ENCODE results near the gene NOL3. TPM values are rescaled to one million over a fixed set of nuclear protein-coding genes. Genes with fewer than 3 reads are reported as not detected.

NOL3 gene
- total RNA-seq (2022; extraction: Qiagen RNA extraction; ENCODE audit: low read depth), result 38.3 to 52.2 TPM (median 50.1 TPM) in 5 replicates

GRCh38 chr16:67170168-67170948 is at the start of gene NOL3:
Gene NOL3, plus strand, starts transcription at chr16:67170538.

GRCh38 chr16:67150833-67151396 is 19.4 kb upstream of the NOL3 start, which contains the start of gene B3GNT9:
Gene B3GNT9, minus strand, starts transcription at chr16:67150998. Its CDS starts 513 bp downstream, at chr16:67150485.

GRCh38 chr16:67164599-67165061 is 5.7 kb upstream of the NOL3 start, which contains the start of gene HSF4:
Gene HSF4, plus strand, starts transcription at chr16:67164745. Its CDS starts 67 bp downstream, at chr16:67164812.

GRCh38 chr16:67183627-67184452 is 13.5 kb downstream of the NOL3 start, which contains the start of gene MATCAP1:
Gene MATCAP1, minus strand, starts transcription at chr16:67183963. Its CDS starts 3,353 bp downstream, at chr16:67180610.

GRCh38 chr16:67190041-67190440 is 19.7 kb downstream of the NOL3 start, which contains the start of gene EXOC3L1:
Gene EXOC3L1, minus strand, starts transcription at chr16:67190136. Its CDS starts 460 bp downstream, at chr16:67189676.

GRCh38 chr16:67191995-67192681 is 21.8 kb downstream of the NOL3 start, which contains the start of gene E2F4:
Gene E2F4, plus strand, starts transcription at chr16:67192155. Its CDS starts 73 bp downstream, at chr16:67192228.

GRCh38 chr16:67199011-67199807 is 28.9 kb downstream of the NOL3 start, which contains the start of gene ELMO3:
Gene ELMO3, plus strand, starts transcription at chr16:67199131. Its CDS starts 196 bp downstream, at chr16:67199327.

Other genes starting within 250 kb of the NOL3 start
- 9.6 to 19.5 TPM (median 11.4 TPM) in 5 replicates for gene RRAD, start 245.0 kb upstream of the NOL3 start, total RNA-seq (2022; extraction: Qiagen RNA extraction; ENCODE audit: low read depth)
- 131 to 174 TPM (median 163 TPM) in 5 replicates for gene CIAO2B, start 236.1 kb upstream of the NOL3 start, total RNA-seq (2022; extraction: Qiagen RNA extraction; ENCODE audit: low read depth)
- gene CES2, start 235.0 kb upstream of the NOL3 start, total RNA-seq (2022; extraction: Qiagen RNA extraction; ENCODE audit: low read depth), result 27.9 to 31.7 TPM (median 28.9 TPM) in 5 replicates
- 1.7 to 2.1 TPM (median 2.1 TPM) in 5 replicates for gene CES3, start 209.3 kb upstream of the NOL3 start, total RNA-seq (2022; extraction: Qiagen RNA extraction; ENCODE audit: low read depth)
- gene CES4A, start 181.9 kb upstream of the NOL3 start, total RNA-seq (2022; extraction: Qiagen RNA extraction; ENCODE audit: low read depth), result 1.2 to 2.1 TPM (median 1.7 TPM) in 5 replicates
- 49.8 to 56.1 TPM (median 50.4 TPM) in 5 replicates for gene CBFB, start 141.4 kb upstream of the NOL3 start, total RNA-seq (2022; extraction: Qiagen RNA extraction; ENCODE audit: low read depth)
- gene PHAF1, start 60.6 kb upstream of the NOL3 start, total RNA-seq (2022; extraction: Qiagen RNA extraction; ENCODE audit: low read depth), result 24.2 to 27.0 TPM (median 25.3 TPM) in 5 replicates
- 6.2 to 8.7 TPM (median 7.8 TPM) in 5 replicates for gene B3GNT9, start 19.5 kb upstream of the NOL3 start, total RNA-seq (2022; extraction: Qiagen RNA extraction; ENCODE audit: low read depth)
- 14.3 to 19.1 TPM (median 18.5 TPM) in 5 replicates for gene TRADD, start 10.6 kb upstream of the NOL3 start, total RNA-seq (2022; extraction: Qiagen RNA extraction; ENCODE audit: low read depth)
- gene FBXL8, start 10.6 kb upstream of the NOL3 start, total RNA-seq (2022; extraction: Qiagen RNA extraction; ENCODE audit: low read depth), result 6.1 to 10.3 TPM (median 7.8 TPM) in 5 replicates
- 10.6 to 19.1 TPM (median 15.0 TPM) in 5 replicates for gene HSF4, start 5.8 kb upstream of the NOL3 start, total RNA-seq (2022; extraction: Qiagen RNA extraction; ENCODE audit: low read depth)
- gene MATCAP1, start 13.4 kb downstream of the NOL3 start, total RNA-seq (2022; extraction: Qiagen RNA extraction; ENCODE audit: low read depth), result 4.0 to 7.4 TPM (median 5.9 TPM) in 5 replicates
- 0.03 to 0.14 TPM (median 0.05 TPM) in 4 of 5 replicates, not detected in the other for gene EXOC3L1, start 19.6 kb downstream of the NOL3 start, total RNA-seq (2022; extraction: Qiagen RNA extraction; ENCODE audit: low read depth)
- 81.8 to 102 TPM (median 93.3 TPM) in 5 replicates for gene E2F4, start 21.6 kb downstream of the NOL3 start, total RNA-seq (2022; extraction: Qiagen RNA extraction; ENCODE audit: low read depth)
- 0.87 to 1.7 TPM (median 1.3 TPM) in 5 replicates for gene ELMO3, start 28.6 kb downstream of the NOL3 start, total RNA-seq (2022; extraction: Qiagen RNA extraction; ENCODE audit: low read depth)
- gene TMEM208, start 56.6 kb downstream of the NOL3 start, total RNA-seq (2022; extraction: Qiagen RNA extraction; ENCODE audit: low read depth), result 82.5 to 101 TPM (median 88.7 TPM) in 5 replicates
- 37.1 to 55.5 TPM (median 49.9 TPM) in 5 replicates for gene FHOD1, start 76.9 kb downstream of the NOL3 start, total RNA-seq (2022; extraction: Qiagen RNA extraction; ENCODE audit: low read depth)
- gene SLC9A5, start 78.4 kb downstream of the NOL3 start, total RNA-seq (2022; extraction: Qiagen RNA extraction; ENCODE audit: low read depth), result 1.1 to 1.8 TPM (median 1.7 TPM) in 5 replicates
- gene PLEKHG4, start 109.0 kb downstream of the NOL3 start, total RNA-seq (2022; extraction: Qiagen RNA extraction; ENCODE audit: low read depth), result 13.3 to 19.0 TPM (median 18.7 TPM) in 5 replicates
- 0.20 to 0.37 TPM (median 0.28 TPM) in 4 of 5 replicates, not detected in the other for gene KCTD19, start 156.2 kb downstream of the NOL3 start, total RNA-seq (2022; extraction: Qiagen RNA extraction; ENCODE audit: low read depth)
- 0.23 to 0.48 TPM (median 0.23 TPM) in 3 of 5 replicates, not detected in the others for gene LRRC36, start 156.3 kb downstream of the NOL3 start, total RNA-seq (2022; extraction: Qiagen RNA extraction; ENCODE audit: low read depth)
- gene TPPP3, start 223.0 kb downstream of the NOL3 start, total RNA-seq (2022; extraction: Qiagen RNA extraction; ENCODE audit: low read depth), result 10.2 to 14.4 TPM (median 12.0 TPM) in 5 replicates
- 5.3 to 6.9 TPM (median 6.3 TPM) in 5 replicates for gene ZDHHC1, start 245.9 kb downstream of the NOL3 start, total RNA-seq (2022; extraction: Qiagen RNA extraction; ENCODE audit: low read depth)